Activated naive CD4-positive, alpha-beta T cell treated with anti-CD3 and anti-CD28 coated beads, Interleukin-2, amount 10 ng/mL, durations not matched to agents 7 days and 5 days (primary cell): ENCODE data around the gene NRIP2.

Source experiments
- CTCF ChIA-PET: fragments of 350-600 bp; sonication (Branson Sonifier 250); formaldehyde crosslinking; loops from one replicate; lab custom pipeline; 2021; ENCODE audit warnings: antibody characterized with exemption; lab: Charles Lee
- DNase-seq: peaks from one replicate; pipeline ENCODE4 v3.0.0-alpha.2; 2020
- H3K27ac Mint-ChIP-seq: one replicate; pipeline ENCODE4 v1.8.0; 2021; ENCODE audit warnings: mild to moderate bottlenecking, moderate library complexity, mixed read lengths
- H3K27me3 Mint-ChIP-seq: one replicate; pipeline ENCODE4 v1.8.0; 2021; ENCODE audit warnings: mild to moderate bottlenecking, mixed read lengths
- H3K36me3 Mint-ChIP-seq: one replicate; pipeline ENCODE4 v1.8.0; 2021; ENCODE audit warnings: mixed read lengths
- H3K4me1 Mint-ChIP-seq: one replicate; pipeline ENCODE4 v1.8.0; 2021; ENCODE audit warnings: mixed read lengths
- H3K4me3 Mint-ChIP-seq: one replicate; pipeline ENCODE4 v1.8.0; 2021; ENCODE audit warnings: mild to moderate bottlenecking, moderate library complexity, mixed read lengths
- H3K9me3 Mint-ChIP-seq: one replicate; pipeline ENCODE4 v1.8.0; 2021; ENCODE audit warnings: mixed read lengths

NRIP2 gene

GRCh38 chr12:2857576-2857975, 22.7 kb upstream of the NRIP2 start:
- Mint-ChIP-seq H3K4me1 (no peaks in the 10 kb centered on the region), H3K9me3 (no peaks in the 10 kb centered on the region), H3K36me3 (peaks cover 40% of the 10 kb centered on the region), H3K27me3 (no peaks in the 10 kb centered on the region), H3K27ac (no peak overlapping the region), H3K4me3 (no peak overlapping the region)
- CTCF ChIA-PET, result no interaction called here
- no peak for DNase-seq

DNA sequence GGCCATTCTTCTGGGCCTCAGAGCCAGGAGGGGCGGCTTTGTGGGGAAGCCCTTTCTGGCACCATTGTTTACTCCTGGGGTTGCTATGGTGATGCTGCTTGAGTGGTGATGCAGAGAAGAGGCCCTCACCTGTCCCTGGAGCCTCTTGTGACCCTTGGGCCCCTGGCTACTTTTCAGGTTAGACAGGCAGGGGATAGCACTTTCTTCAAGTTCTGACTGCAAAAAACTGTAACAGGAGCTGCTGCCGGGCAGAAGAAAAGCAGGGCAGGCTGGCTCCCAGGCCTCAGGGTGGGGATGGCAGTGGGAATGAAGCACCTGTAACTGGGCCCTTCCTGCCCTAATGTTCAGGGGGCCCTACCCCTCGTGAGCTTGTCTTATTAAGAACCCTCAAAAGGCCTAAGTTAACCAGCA, 22.2 kb upstream of the NRIP2 start, which contains the start of gene TEX52:
Gene TEX52, minus strand, starts transcription at position 19 of the 411 bp plus-strand sequence. Its CDS starts 13 bp downstream, at position 6.
- Mint-ChIP-seq H3K27me3 (no peaks in the 10 kb centered on the region), H3K36me3 (peaks cover 38% of the 10 kb centered on the region), H3K9me3 (no peaks in the 10 kb centered on the region), H3K4me3 (no peak within 1 kb of the TSS), H3K4me1 (no peaks in the 10 kb centered on the region), H3K27ac (no peak within 1 kb of the TSS)
- CTCF ChIA-PET, result interaction anchor here (0.9 to 1.6 kb wide), 2 partner anchors 14 to 218 kb away, joined by 3 read pairs; no protein-coding TSS in a partner anchor
- no peak for DNase-seq

GRCh38 chr12:2856051-2856450, 21.2 kb upstream of the NRIP2 start:
- Mint-ChIP-seq H3K4me3 (no peak overlapping the region), H3K27ac (no peak overlapping the region), H3K36me3 (peaks cover 31% of the 10 kb centered on the region), H3K4me1 (no peaks in the 10 kb centered on the region), H3K27me3 (no peaks in the 10 kb centered on the region), H3K9me3 (no peaks in the 10 kb centered on the region)
- no peak for DNase-seq
- CTCF ChIA-PET, result interaction anchor here (0.9 to 1.6 kb wide), 2 partner anchors 13 to 219 kb away, joined by 3 read pairs; no protein-coding TSS in a partner anchor

GRCh38 chr12:2855546-2855945, 20.7 kb upstream of the NRIP2 start:
- no peak overlapping the region for H3K27ac Mint-ChIP-seq
- CTCF ChIA-PET, result interaction anchor here (1.3 to 2.4 kb wide), 3 partner anchors 83 to 220 kb away, joined by 3 to 35 read pairs (median 4); no protein-coding TSS in a partner anchor
- DNase-seq, result no peak
- no peaks in the 10 kb centered on the region for H3K4me1 Mint-ChIP-seq
- H3K9me3 Mint-ChIP-seq, result no peaks in the 10 kb centered on the region
- peaks cover 31% of the 10 kb centered on the region for H3K36me3 Mint-ChIP-seq
- no peak overlapping the region for H3K4me3 Mint-ChIP-seq
- no peaks in the 10 kb centered on the region for H3K27me3 Mint-ChIP-seq

- Mint-ChIP-seq H3K36me3 (peaks cover 25% of the 10 kb centered on the region), H3K27me3 (no peaks in the 10 kb centered on the region), H3K4me1 (no peaks in the 10 kb centered on the region), H3K27ac (no peak overlapping the region), H3K9me3 (no peaks in the 10 kb centered on the region), H3K4me3 (no peak overlapping the region)
- CTCF ChIA-PET, result interaction anchor here (0.8 to 2.6 kb wide), 10 partner anchors 9 to 186 kb away, joined by 3 to 35 read pairs (median 5); no protein-coding TSS in a partner anchor
- no peak for DNase-seq
Measured at GRCh38 chr12:2854669-2855453, 20.0 kb upstream of the NRIP2 start.

DNA sequence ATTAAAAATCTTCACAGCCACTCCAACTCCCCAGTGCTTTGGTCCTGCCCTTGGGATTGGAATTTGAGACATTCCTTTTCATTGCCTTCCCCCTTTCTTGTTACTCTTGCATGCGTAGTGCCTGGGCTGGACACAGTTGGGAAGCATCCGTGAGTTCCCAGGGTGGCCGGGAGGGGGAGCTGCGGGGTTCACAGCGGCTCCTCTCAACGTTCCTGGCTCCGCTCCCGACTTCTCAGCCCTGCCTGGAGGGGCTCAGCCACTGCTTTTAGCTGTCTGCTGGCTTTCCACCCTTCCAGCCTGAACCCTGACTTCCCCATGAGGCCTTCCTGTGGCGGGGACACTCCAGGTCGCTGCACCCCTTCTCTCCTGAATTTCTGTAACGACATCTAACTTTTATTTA, 18.8 kb upstream of the NRIP2 start:
- Mint-ChIP-seq H3K27me3 (no peaks in the 10 kb centered on the region), H3K27ac (no peak overlapping the region), H3K4me3 (no peak overlapping the region), H3K4me1 (no peaks in the 10 kb centered on the region), H3K9me3 (no peaks in the 10 kb centered on the region), H3K36me3 (peaks cover 14% of the 10 kb centered on the region)
- CTCF ChIA-PET, result interaction anchor here (0.9 to 2.6 kb wide), 7 partner anchors 8 to 187 kb away, joined by 3 to 35 read pairs (median 7); no protein-coding TSS in a partner anchor
- peak; percentile 67 for DNase-seq

DNA sequence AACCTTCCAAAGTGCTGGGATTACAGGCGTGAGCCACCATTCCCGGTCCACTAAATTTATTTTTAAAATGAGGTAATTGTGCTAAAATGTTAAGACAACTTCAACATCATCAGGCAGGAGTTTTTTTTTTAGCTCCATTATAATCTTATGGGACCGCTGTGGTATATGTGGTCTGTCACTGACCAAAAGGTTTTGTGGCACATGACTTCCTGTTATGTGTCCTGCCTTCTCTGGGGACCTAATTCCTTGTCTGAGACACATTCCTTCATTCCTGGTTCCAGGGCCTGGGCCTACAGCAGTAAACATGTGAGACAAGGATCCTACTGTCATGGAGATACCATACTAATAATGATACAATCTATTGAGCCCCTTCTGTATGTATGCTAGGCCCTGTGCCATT, 17.1 kb upstream of the NRIP2 start:
- Mint-ChIP-seq H3K27me3 (no peaks in the 10 kb centered on the region), H3K27ac (no peak overlapping the region), H3K4me3 (no peak overlapping the region), H3K9me3 (no peaks in the 10 kb centered on the region), H3K4me1 (no peaks in the 10 kb centered on the region), H3K36me3 (peaks cover 5% of the 10 kb centered on the region)
- no peak for DNase-seq
- CTCF ChIA-PET, result interaction anchor here (0.7 kb wide), 1 partner anchor 12 kb away, joined by 3 read pairs; no protein-coding TSS in a partner anchor

DNA sequence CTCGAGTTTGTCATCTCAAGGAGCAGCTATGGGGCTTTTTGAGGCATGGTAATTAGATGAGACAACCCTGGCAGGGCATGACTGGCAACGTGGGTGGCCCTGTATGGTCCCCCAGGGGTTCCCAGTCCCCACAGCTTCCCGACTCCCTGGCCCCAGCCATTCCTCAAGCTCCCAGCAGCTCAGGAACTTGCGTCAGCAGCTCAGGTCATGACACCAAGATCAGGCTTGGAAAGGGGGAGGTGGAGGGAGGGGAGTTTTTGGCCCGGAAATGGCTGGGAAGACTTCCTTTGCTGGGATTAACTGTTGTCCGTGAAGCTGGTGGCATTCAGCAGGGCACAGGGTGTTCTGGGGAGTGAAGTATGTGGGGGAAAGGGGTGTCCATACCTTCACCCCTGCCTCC, 10.4 kb upstream of the NRIP2 start:
- Mint-ChIP-seq H3K27ac (no peak overlapping the region), H3K36me3 (peaks cover 1% of the 10 kb centered on the region), H3K27me3 (no peaks in the 10 kb centered on the region)

DNA sequence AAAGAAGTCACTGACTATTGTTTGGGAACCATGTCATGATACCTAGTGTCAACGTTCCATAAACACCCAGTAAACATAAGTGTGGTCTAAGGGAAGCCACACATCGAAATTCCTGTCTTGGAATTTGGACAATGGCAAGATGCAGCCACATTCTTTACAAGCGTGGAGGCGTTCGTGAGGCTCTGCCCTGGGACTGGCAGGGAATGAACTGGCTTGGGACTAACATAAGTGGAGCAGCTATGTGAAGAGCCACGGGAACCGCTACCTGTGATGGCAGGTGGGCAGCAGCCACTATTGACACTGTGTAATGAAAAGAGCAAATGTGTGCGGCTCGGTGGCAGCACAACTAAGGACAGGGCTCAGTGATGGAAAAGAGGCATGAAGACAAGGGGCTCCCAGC, 10.0 kb upstream of the NRIP2 start:
- Mint-ChIP-seq H3K27ac (no peak overlapping the region), H3K4me3 (no peak overlapping the region), H3K27me3 (no peaks in the 10 kb centered on the region), H3K4me1 (no peaks in the 10 kb centered on the region), H3K9me3 (no peaks in the 10 kb centered on the region), H3K36me3 (peaks cover 2% of the 10 kb centered on the region)
- no peak for DNase-seq
- CTCF ChIA-PET, result interaction anchor here (1.2 to 1.5 kb wide), 2 partner anchors 10 to 40 kb away, joined by 3 to 7 read pairs; no protein-coding TSS in a partner anchor

More for the DNA sequence above, 10.4 kb upstream of the NRIP2 start:
- CTCF ChIA-PET, result interaction anchor here (0.9 to 1.5 kb wide), 5 partner anchors 9 to 102 kb away, joined by 3 to 7 read pairs (median 3); no protein-coding TSS in a partner anchor
- no peak for DNase-seq
- no peak overlapping the region for H3K4me3 Mint-ChIP-seq
- no peaks in the 10 kb centered on the region for H3K4me1 Mint-ChIP-seq
- no peaks in the 10 kb centered on the region for H3K9me3 Mint-ChIP-seq

GRCh38 chr12:2842948-2843347, 8.1 kb upstream of the NRIP2 start:
- no peaks in the 10 kb centered on the region for H3K4me1 Mint-ChIP-seq
- H3K36me3 Mint-ChIP-seq, result peaks cover 5% of the 10 kb centered on the region
- no peak overlapping the region for H3K27ac Mint-ChIP-seq
- no peak overlapping the region for H3K4me3 Mint-ChIP-seq
- no peak for DNase-seq
- no peaks in the 10 kb centered on the region for H3K9me3 Mint-ChIP-seq
- H3K27me3 Mint-ChIP-seq, result no peaks in the 10 kb centered on the region
- CTCF ChIA-PET, result interaction anchor here (1.5 to 2.6 kb wide), 2 partner anchors 11 to 14 kb away, joined by 3 to 8 read pairs; partner anchors contain the start of gene TEX52

DNA sequence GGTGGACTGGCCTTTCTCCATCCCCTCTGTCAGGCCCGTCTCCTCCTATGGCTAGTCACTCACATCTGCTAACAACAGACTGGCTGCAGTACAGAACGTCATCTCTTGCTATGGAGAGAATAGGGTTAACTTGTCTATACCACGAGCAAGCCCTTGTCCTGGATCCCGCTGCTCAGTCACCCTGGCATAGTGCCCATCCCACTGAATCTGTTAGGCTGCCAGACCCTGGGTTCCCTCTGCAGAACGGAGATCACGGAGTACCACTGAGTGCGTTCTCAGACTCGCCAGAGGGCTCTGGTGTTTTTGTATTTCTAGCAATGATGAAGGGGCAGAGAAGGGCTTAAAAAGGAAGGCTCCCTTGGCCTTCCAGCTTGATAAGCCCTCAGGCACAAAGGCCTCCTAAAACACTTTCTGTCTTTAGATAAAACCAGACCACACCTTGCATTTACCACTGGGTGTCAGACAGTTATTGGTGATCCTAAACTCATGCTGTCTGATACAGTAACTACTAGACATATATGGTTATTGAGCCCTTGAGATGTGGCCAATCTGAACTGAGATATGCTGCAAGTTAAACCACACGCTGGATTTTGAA, 6.3 kb upstream of the NRIP2 start:
- Mint-ChIP-seq H3K9me3 (no peaks in the 10 kb centered on the region), H3K27ac (no peak overlapping the region), H3K36me3 (peaks cover 5% of the 10 kb centered on the region), H3K4me3 (no peak overlapping the region), H3K27me3 (no peaks in the 10 kb centered on the region), H3K4me1 (no peaks in the 10 kb centered on the region)
- DNase-seq, result no peak
- CTCF ChIA-PET, result no interaction called here

DNA sequence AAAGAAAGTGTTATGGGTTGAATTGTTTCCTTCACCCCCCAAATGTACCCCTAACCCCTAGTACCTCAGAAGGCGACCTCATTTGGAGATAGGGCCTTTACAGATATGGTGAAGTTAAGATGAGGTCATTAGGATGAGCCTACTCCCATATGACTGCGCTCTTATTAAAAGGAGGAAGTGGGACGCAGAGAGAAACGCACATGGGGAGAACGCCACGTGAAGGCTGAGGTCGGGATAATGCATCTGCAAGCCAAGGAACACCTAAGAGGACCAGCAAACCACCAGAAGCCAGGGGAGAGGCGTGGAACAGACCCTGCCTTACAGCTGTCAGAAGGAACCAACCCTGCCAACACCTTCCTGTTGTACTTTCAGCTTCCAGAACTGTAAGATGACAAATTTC, 1.7 kb upstream of the NRIP2 start:
- CTCF ChIA-PET, result interaction anchor here (1.8 kb wide), 1 partner anchor 18 kb away, joined by 3 read pairs; no protein-coding TSS in a partner anchor
- H3K4me1 Mint-ChIP-seq, result no peaks in the 10 kb centered on the region
- H3K36me3 Mint-ChIP-seq, result peaks cover 7% of the 10 kb centered on the region
- DNase-seq, result no peak
- no peaks in the 10 kb centered on the region for H3K9me3 Mint-ChIP-seq
- no peaks in the 10 kb centered on the region for H3K27me3 Mint-ChIP-seq
- H3K4me3 Mint-ChIP-seq, result no peak overlapping the region
- no peak overlapping the region for H3K27ac Mint-ChIP-seq

GRCh38 chr12:2835691-2836403, 1.0 kb upstream of the NRIP2 start:
- DNase-seq, result no peak
- H3K9me3 Mint-ChIP-seq, result no peaks in the 10 kb centered on the region
- H3K27me3 Mint-ChIP-seq, result no peaks in the 10 kb centered on the region
- no peak overlapping the region for H3K4me3 Mint-ChIP-seq
- no peaks in the 10 kb centered on the region for H3K4me1 Mint-ChIP-seq
- peaks cover 10% of the 10 kb centered on the region for H3K36me3 Mint-ChIP-seq
- CTCF ChIA-PET, result no interaction called here
- no peak overlapping the region for H3K27ac Mint-ChIP-seq

DNA sequence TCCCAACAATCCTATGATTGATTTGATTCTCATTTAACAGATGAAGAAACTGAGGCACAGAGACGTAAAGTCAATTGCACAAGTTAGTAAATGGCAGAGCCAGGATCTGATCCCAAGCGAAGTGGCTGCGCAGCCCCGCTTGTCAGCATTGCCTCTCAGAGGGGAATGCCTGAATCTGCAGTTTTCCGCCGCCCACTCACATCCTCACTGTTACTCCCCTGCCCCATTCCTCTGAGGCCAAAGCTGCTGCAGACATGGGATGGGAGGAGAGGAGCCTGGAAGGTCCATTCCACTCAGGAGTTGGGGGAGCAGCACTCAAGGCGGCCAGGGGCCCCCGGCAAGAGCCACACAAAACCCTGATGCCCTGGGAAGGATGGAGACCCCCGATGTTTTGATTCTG, 1.0 kb downstream of the NRIP2 start:
- no peaks in the 10 kb centered on the region for H3K9me3 Mint-ChIP-seq
- H3K27me3 Mint-ChIP-seq, result no peaks in the 10 kb centered on the region
- H3K4me1 Mint-ChIP-seq, result no peaks in the 10 kb centered on the region
- peaks cover 9% of the 10 kb centered on the region for H3K36me3 Mint-ChIP-seq
- DNase-seq, result no peak
- H3K27ac Mint-ChIP-seq, result no peak overlapping the region
- no peak overlapping the region for H3K4me3 Mint-ChIP-seq
- CTCF ChIA-PET, result interaction anchor here (0.8 kb wide), 1 partner anchor 21 kb away, joined by 3 read pairs; no protein-coding TSS in a partner anchor
